Measurements from ENCODE around the gene RAB1B. TPM values are rescaled to one million over a fixed set of nuclear protein-coding genes. Genes with fewer than 3 reads are reported as not detected.
"Not testable (repeated sequence)": the region's sequence is repeated elsewhere in the genome, so short reads cannot be mapped to it uniquely, and the experiment has no call there.

RAB1B gene
- total and polyA plus RNA-seq, 2 experiments from 2014 or later = 86.7 to 146 TPM

DNA sequence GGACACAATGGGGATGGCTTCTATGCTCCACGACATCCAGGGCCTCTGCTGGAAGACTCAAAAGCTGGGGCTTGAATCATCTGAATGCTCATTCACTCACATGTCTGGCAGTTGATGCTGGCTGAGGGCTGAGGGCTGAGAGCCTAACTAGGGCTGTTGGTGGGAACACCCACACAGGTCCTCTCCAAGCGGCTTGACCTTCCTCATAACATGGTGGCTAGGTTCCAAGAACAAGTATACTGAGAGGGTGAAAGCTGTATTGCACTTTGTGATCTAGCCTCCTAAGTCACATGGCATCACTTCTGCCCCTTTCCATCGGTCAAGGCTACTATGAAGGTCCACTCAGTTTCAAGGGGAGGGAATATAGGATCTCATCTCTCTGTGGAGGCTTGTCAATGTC is 30.7 kb downstream of the RAB1B start:
- H3K79me2 ChIP-seq (ENCODE audit: insufficient read depth) = no peaks in the 10 kb centered on the region
- H3K27ac ChIP-seq = no peak overlapping the region
- no peaks in the 10 kb centered on the region for H3K9me2 ChIP-seq (ENCODE audit: insufficient read depth)
- no peak overlapping the region for H3K4me3 ChIP-seq
- no peak overlapping the region for H3K4me2 ChIP-seq (ENCODE audit: unreplicated experiment)
- no peaks in the 10 kb centered on the region for H4K20me1 ChIP-seq (ENCODE audit: insufficient read depth)
- DNase-seq = no peak
- 76 to 84% methylated on average over 3 of the region's 3 CpGs for WGBS, 2 experiments (ENCODE audit: low coverage in 1 of 2, low lambda C conversion rate in 2 of 2, missing lambda C conversion rate in 2 of 2)
- no peaks in the 10 kb centered on the region for H3F3A ChIP-seq (ENCODE audit: insufficient read depth)
- H3K9ac ChIP-seq = no peak overlapping the region
- no peaks in the 10 kb centered on the region for H3K36me3 ChIP-seq (ENCODE audit: low read depth)
- no peaks in the 10 kb centered on the region for H3K9me3 ChIP-seq (ENCODE audit: low read depth)
- H3K27me3 ChIP-seq (replicated peaks; ENCODE audit: insufficient read depth) = no peaks in the 10 kb centered on the region
- no peaks in the 10 kb centered on the region for H3K4me1 ChIP-seq (ENCODE audit: insufficient read depth)
- no peak for TF ChIP-seq EZH2 (IDR thresholded peaks at IDR 0.05; ENCODE audit: insufficient read depth, poor library complexity, severe bottlenecking)
- TF ChIP-seq EZH2phosphoT487 (IDR thresholded peaks at IDR 0.05; ENCODE audit: insufficient read depth, low read depth) = no peak
- H2AFZ ChIP-seq = no peak overlapping the region
- in situ Hi-C loops (cut with MboI) = no loop called here

DNA sequence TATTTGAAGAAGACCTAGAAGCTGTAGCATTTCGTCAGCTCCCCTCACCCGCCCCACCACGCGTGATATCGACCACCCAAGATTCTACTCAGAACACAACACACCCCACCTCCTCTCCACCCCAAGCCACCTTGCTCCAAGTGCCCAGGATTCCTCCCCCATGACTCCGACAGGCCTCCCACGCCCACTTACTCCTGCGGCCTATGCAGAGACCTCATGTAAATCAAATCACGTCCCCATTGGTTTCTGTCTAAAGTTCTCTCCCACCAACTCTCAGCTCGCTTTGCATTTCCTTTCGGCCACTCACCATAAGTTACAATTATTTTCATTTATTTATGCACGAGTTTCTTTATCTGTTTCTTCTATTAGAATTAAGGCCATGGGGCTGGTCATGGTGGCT is 34.2 kb downstream of the RAB1B start:
- WGBS, 2 experiments (ENCODE audit: low coverage in 1 of 2, low lambda C conversion rate in 2 of 2, missing lambda C conversion rate in 2 of 2) = 69 to 70% methylated on average over 10 to 12 of the region's 12 CpGs
- H3K9me3 ChIP-seq (ENCODE audit: low read depth) = no peaks in the 10 kb centered on the region
- H3K4me1 ChIP-seq (ENCODE audit: insufficient read depth) = no peaks in the 10 kb centered on the region
- H3K36me3 ChIP-seq (ENCODE audit: low read depth) = no peaks in the 10 kb centered on the region
- no peak for DNase-seq
- H3K27me3 ChIP-seq (replicated peaks; ENCODE audit: insufficient read depth) = no peaks in the 10 kb centered on the region
- no peak overlapping the region for H3K9ac ChIP-seq
- H4K20me1 ChIP-seq (ENCODE audit: insufficient read depth) = no peaks in the 10 kb centered on the region
- in situ Hi-C loops (cut with MboI) = loop anchor here (10.0 kb wide), 1 partner anchor 82 kb away; no protein-coding TSS in a partner anchor
- no peaks in the 10 kb centered on the region for H3K79me2 ChIP-seq (ENCODE audit: insufficient read depth)
- no peaks in the 10 kb centered on the region for H3K9me2 ChIP-seq (ENCODE audit: insufficient read depth)
- H2AFZ ChIP-seq = no peak overlapping the region
- H3K27ac ChIP-seq = no peak overlapping the region
- no peak for TF ChIP-seq EZH2 (IDR thresholded peaks at IDR 0.05; ENCODE audit: insufficient read depth, poor library complexity, severe bottlenecking)
- no peak for TF ChIP-seq EZH2phosphoT487 (IDR thresholded peaks at IDR 0.05; ENCODE audit: insufficient read depth, low read depth)
- H3F3A ChIP-seq (ENCODE audit: insufficient read depth) = no peaks in the 10 kb centered on the region
- no peak overlapping the region for H3K4me3 ChIP-seq
- H3K4me2 ChIP-seq (ENCODE audit: unreplicated experiment) = no peak overlapping the region

DNA sequence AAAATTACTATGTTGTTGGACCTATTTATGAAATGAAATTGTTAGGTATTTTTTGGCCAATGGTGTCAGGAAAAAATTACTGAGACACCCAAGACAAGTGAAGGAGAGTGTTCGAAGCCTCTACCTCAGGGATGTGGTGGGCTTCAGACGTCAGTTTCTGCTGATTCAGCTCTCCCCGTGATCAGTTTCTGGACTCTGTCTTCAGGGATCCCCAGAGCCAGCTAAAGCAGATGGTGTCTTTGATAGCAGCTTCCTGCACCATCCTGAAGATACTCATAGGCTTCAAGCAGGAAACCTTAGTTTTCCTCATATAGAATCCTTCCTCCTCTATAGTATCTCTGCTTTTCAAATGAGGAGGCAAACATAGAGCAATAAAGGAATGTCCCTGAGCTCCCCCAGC is 41.0 kb downstream of the RAB1B start:
- Histone ChIP-seq H3K27me3 (replicated peaks; ENCODE audit: insufficient read depth) (no peaks in the 10 kb centered on the region), H2AFZ (no peak overlapping the region), H3K4me3 (no peak overlapping the region), H3K36me3 (ENCODE audit: low read depth) (no peaks in the 10 kb centered on the region), H3K4me2 (ENCODE audit: unreplicated experiment) (no peak overlapping the region), H3K79me2 (ENCODE audit: insufficient read depth) (peaks cover 8% of the 10 kb centered on the region), H3F3A (ENCODE audit: insufficient read depth) (peaks cover 9% of the 10 kb centered on the region), H3K9me2 (ENCODE audit: insufficient read depth) (no peaks in the 10 kb centered on the region), H3K9me3 (ENCODE audit: low read depth) (no peaks in the 10 kb centered on the region), H3K27ac (no peak overlapping the region), H3K9ac (no peak overlapping the region), H3K4me1 (ENCODE audit: insufficient read depth) (no peaks in the 10 kb centered on the region), H4K20me1 (ENCODE audit: insufficient read depth) (no peaks in the 10 kb centered on the region)
- no peak for DNase-seq
- WGBS, 2 experiments (ENCODE audit: low coverage in 1 of 2, low lambda C conversion rate in 2 of 2, missing lambda C conversion rate in 2 of 2) = 34 to 40% methylated on average over 3 of the region's 3 CpGs
- TF ChIP-seq EZH2phosphoT487 (IDR thresholded peaks at IDR 0.05; ENCODE audit: insufficient read depth, low read depth) = no peak
- no peak for TF ChIP-seq EZH2 (IDR thresholded peaks at IDR 0.05; ENCODE audit: insufficient read depth, poor library complexity, severe bottlenecking)
- in situ Hi-C loops (cut with MboI) = loop anchor here (10.0 kb wide), 1 partner anchor 75 kb away; no protein-coding TSS in a partner anchor

DNA sequence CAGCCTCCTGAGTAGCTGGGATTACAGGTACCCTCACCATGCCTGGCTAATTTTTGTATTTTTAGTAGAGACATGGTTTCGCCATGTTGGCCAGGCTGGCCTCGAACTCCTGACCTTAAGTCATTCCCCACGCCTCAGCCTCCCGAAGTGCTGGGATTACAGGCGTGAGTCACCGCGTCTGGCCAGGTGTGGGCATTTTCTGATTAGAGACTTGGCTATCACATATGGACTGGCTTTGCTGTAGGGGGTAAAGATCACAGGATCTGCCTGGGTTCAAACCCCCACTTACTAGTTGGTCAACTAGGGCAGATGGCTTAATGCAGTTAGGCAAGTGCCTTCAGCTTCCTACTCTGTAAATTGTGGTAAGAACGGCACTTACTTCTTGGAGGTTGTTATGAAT is 41.9 kb downstream of the RAB1B start:
- no peak overlapping the region for H2AFZ ChIP-seq

DNA sequence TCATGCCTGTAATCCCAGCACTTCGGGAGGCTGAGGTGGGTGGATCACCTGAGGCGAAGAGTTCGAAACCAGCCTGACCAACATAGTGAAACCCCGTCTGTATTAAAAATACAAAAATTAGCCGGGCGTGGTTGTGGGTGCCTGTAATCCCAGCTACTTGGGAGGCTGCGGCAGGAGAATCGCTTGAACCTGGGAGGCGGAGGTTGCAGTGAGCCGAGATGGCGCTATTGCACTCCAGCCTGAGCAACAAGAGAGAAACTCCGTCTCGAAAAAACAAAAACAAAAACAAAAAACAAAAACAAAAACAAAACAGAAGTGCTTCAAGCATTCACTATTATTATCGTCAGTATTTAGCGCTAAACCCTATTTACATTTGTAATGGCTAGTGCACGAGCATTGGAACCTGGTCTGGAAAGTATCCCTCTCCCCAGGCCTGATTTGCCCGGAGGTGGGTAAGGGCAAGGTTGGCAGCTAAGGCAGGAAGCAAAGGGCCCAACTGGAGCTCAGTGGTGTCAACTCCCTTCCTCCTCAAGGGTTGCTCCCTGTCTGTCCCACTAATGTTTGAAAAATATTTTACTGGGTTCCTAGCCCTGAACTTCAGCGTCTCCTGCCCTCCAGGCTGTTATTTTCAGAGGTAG is 42.5 kb downstream of the RAB1B start:
- H3K27me3 ChIP-seq (replicated peaks; ENCODE audit: insufficient read depth); H3K36me3 ChIP-seq (ENCODE audit: low read depth); H4K20me1 ChIP-seq (ENCODE audit: insufficient read depth); H3K9ac ChIP-seq; H2AFZ ChIP-seq; H3K9me3 ChIP-seq (ENCODE audit: low read depth); H3K4me3 ChIP-seq; DNase-seq; H3K4me1 ChIP-seq (ENCODE audit: insufficient read depth); H3K27ac ChIP-seq; in situ Hi-C loops (cut with MboI); H3F3A ChIP-seq (ENCODE audit: insufficient read depth); H3K4me2 ChIP-seq (ENCODE audit: unreplicated experiment); H3K9me2 ChIP-seq (ENCODE audit: insufficient read depth): not testable (repeated sequence)
- WGBS, 2 experiments (ENCODE audit: low coverage in 1 of 2, low lambda C conversion rate in 2 of 2, missing lambda C conversion rate in 2 of 2) = 69 to 74% methylated on average over 18 of the region's 18 CpGs
- peaks cover 23% of the 10 kb centered on the region for H3K79me2 ChIP-seq (ENCODE audit: insufficient read depth)

More for the DNA sequence above, 41.9 kb downstream of the RAB1B start:
- Histone ChIP-seq H3K4me1 (ENCODE audit: insufficient read depth) (no peaks in the 10 kb centered on the region), H3K36me3 (ENCODE audit: low read depth) (no peaks in the 10 kb centered on the region), H3K4me3 (no peak overlapping the region), H3K27ac (no peak overlapping the region), H3K9me3 (ENCODE audit: low read depth) (no peaks in the 10 kb centered on the region), H4K20me1 (ENCODE audit: insufficient read depth) (no peaks in the 10 kb centered on the region), H3F3A (ENCODE audit: insufficient read depth) (peaks cover 9% of the 10 kb centered on the region), H3K9me2 (ENCODE audit: insufficient read depth) (no peaks in the 10 kb centered on the region), H3K79me2 (ENCODE audit: insufficient read depth) (peaks cover 17% of the 10 kb centered on the region), H3K27me3 (replicated peaks; ENCODE audit: insufficient read depth) (no peaks in the 10 kb centered on the region), H3K4me2 (ENCODE audit: unreplicated experiment) (no peak overlapping the region), H3K9ac (no peak overlapping the region)
- DNase-seq = no peak
- WGBS, 2 experiments (ENCODE audit: low coverage in 1 of 2, low lambda C conversion rate in 2 of 2, missing lambda C conversion rate in 2 of 2) = 78 to 80% methylated on average over 8 of the region's 8 CpGs
- no peak for TF ChIP-seq EZH2phosphoT487 (IDR thresholded peaks at IDR 0.05; ENCODE audit: insufficient read depth, low read depth)
- TF ChIP-seq EZH2 (IDR thresholded peaks at IDR 0.05; ENCODE audit: insufficient read depth, poor library complexity, severe bottlenecking) = no peak
- in situ Hi-C loops (cut with MboI) = no loop called here

All from GM23248 (cell line).